Liver (tissue), 9 donors: ENCODE measurements around the gene ROBO4. TPM values are rescaled to one million over a fixed set of nuclear protein-coding genes. Genes with fewer than 3 reads are reported as not detected.

ENCODE experiments used
- DNase-seq: peaks from one replicate; pipeline ENCODE4 v3.0.0-alpha.2; 2017; ENCODE audit warnings: low spot score
- H3K27ac ChIP-seq, 2 donors: one replicate each; pipeline ENCODE4 v1.7.0; 2013; ENCODE audit warnings: inconsistent platforms in 2 of 2, low read length in 2 of 2, control low read depth in 1 of 2, low read depth in 1 of 2, mild to moderate bottlenecking in 1 of 2
- H3K27me3 ChIP-seq, 4 donors: one replicate each; pipeline versions ENCODE4 v1.6.1 to v1.7.0; 2013; ENCODE audit warnings: low read length in 3 of 4, inconsistent platforms in 1 of 4, mild to moderate bottlenecking in 1 of 4, moderate library complexity in 1 of 4; ENCODE audit not compliant: control insufficient read depth in 4 of 4, insufficient read depth in 4 of 4
- H3K36me3 ChIP-seq, 4 donors: one replicate each; pipeline versions ENCODE4 v1.6.1 to v1.7.0; 2013; ENCODE audit warnings: low read length in 3 of 4, mild to moderate bottlenecking in 3 of 4, low read depth in 1 of 4, moderate library complexity in 1 of 4; ENCODE audit not compliant: control insufficient read depth in 4 of 4, insufficient read depth in 3 of 4
- H3K4me1 ChIP-seq, 4 donors: one replicate each; pipeline versions ENCODE4 v1.6.1 to v1.7.0; 2013; ENCODE audit warnings: low read length in 3 of 4, mild to moderate bottlenecking in 3 of 4, moderate library complexity in 1 of 4; ENCODE audit not compliant: control insufficient read depth in 4 of 4, insufficient read depth in 4 of 4
- H3K4me3 ChIP-seq, 3 donors: one replicate each; pipeline versions ENCODE4 v1.6.1 to v1.7.0; 2013; ENCODE audit warnings: low read length in 3 of 3, control low read depth in 1 of 3, low read depth in 1 of 3, mild to moderate bottlenecking in 1 of 3
- H3K9ac ChIP-seq, 2 donors: one replicate each; pipeline ENCODE4 v1.7.0; 2013; ENCODE audit warnings: low read length in 2 of 2, mild to moderate bottlenecking in 2 of 2, moderate library complexity in 2 of 2, control low read depth in 1 of 2, low read depth in 1 of 2
- H3K9me3 ChIP-seq, 4 donors: one replicate each; pipeline versions ENCODE4 v1.6.1 to v1.7.0; 2013; ENCODE audit warnings: low read length in 3 of 4; ENCODE audit not compliant: control insufficient read depth in 4 of 4
- ATF3 ChIP-seq: IDR thresholded peaks from 2 replicates; pipeline ENCODE4 v1.6.1; 2016; ENCODE audit warnings: antibody characterized with exemption
- CTCF ChIP-seq: fragments of 150-350 bp; IDR thresholded peaks from 2 replicates; pipeline ENCODE4 v1.5.1; 2017; ENCODE audit warnings: improper control_type of control experiment, low read depth, low read length; ENCODE audit not compliant: missing input control
- EGR1 ChIP-seq, 2 donors: IDR thresholded peaks; 2 replicates each; pipeline ENCODE4 v1.6.1; 2016 to 2018; ENCODE audit warnings: antibody characterized with exemption in 2 of 2, low read depth in 2 of 2
- FOXA1 ChIP-seq: IDR thresholded peaks from 2 replicates; pipeline ENCODE4 v1.6.1; 2016; ENCODE audit warnings: antibody characterized with exemption
- FOXA2 ChIP-seq: IDR thresholded peaks from 2 replicates; pipeline ENCODE4 v1.6.1; 2016; ENCODE audit warnings: antibody characterized with exemption
- GABPA ChIP-seq, 2 donors: IDR thresholded peaks in 1 of 2; conservative IDR thresholded peaks in 1 of 2; 2 replicates each; pipeline ENCODE4 v1.6.1; 2016; ENCODE audit warnings: antibody characterized with exemption in 2 of 2, mild to moderate bottlenecking in 1 of 2, moderate library complexity in 1 of 2
- HNF4A ChIP-seq, 2 donors: conservative IDR thresholded peaks; 2 replicates each; pipeline ENCODE4 v1.6.1; 2016; ENCODE audit warnings: antibody characterized with exemption in 2 of 2, mild to moderate bottlenecking in 2 of 2
- HNF4G ChIP-seq: IDR thresholded peaks from 2 replicates; pipeline ENCODE4 v1.6.1; 2016; ENCODE audit warnings: antibody characterized with exemption
- JUND ChIP-seq, 2 donors: IDR thresholded peaks; 2 replicates each; pipeline ENCODE4 v1.6.1; 2016; ENCODE audit warnings: antibody characterized with exemption in 2 of 2
- MAX ChIP-seq: IDR thresholded peaks from 2 replicates; pipeline ENCODE4 v1.6.1; 2016; ENCODE audit warnings: antibody characterized with exemption
- NR2F2 ChIP-seq: IDR thresholded peaks from 2 replicates; pipeline ENCODE4 v1.6.1; 2016; ENCODE audit warnings: antibody characterized with exemption
- RAD21 ChIP-seq, 2 donors: IDR thresholded peaks; 2 replicates each; pipeline ENCODE4 v1.6.1; 2016; ENCODE audit warnings: antibody characterized with exemption in 2 of 2, mild to moderate bottlenecking in 2 of 2
- REST ChIP-seq: IDR thresholded peaks from 2 replicates; pipeline ENCODE4 v1.6.1; 2016; ENCODE audit warnings: antibody characterized with exemption, mild to moderate bottlenecking
- RXRA ChIP-seq, 2 donors: IDR thresholded peaks; 2 replicates each; pipeline ENCODE4 v1.6.1; 2017 to 2018; ENCODE audit warnings: antibody characterized with exemption in 2 of 2, mild to moderate bottlenecking in 1 of 2
- SP1 ChIP-seq: IDR thresholded peaks from 2 replicates; pipeline ENCODE4 v1.6.1; 2018; ENCODE audit warnings: antibody characterized with exemption, mild to moderate bottlenecking
- TAF1 ChIP-seq: conservative IDR thresholded peaks from 2 replicates; pipeline ENCODE4 v1.6.1; 2016; ENCODE audit warnings: antibody characterized with exemption, mild to moderate bottlenecking
- YY1 ChIP-seq: IDR thresholded peaks from 2 replicates; pipeline ENCODE4 v1.6.1; 2016; ENCODE audit warnings: antibody characterized with exemption, mild to moderate bottlenecking
- WGBS: extraction: QIAGEN DNeasy Blood & Tissue Kit; methylation state at CpG from one replicate; pipeline ENCODE4 v1.1.7; 2013; 5-methylcytosine and 5-hydroxymethylcytosine counted together
- polyA plus RNA-seq, 2 donors: library from polyadenylated mRNA; stranded (reverse) in 1 of 2; unstranded in 1 of 2; fragments of 200-250 nt in 1 of 2; fragments of >200 nt in 1 of 2; fragmentation: Nextera tagmentation in 1 of 2; extraction: Ambion mirVana in 1 of 2; gene quantifications; one replicate each; pipeline versions ENCODE4 v1.2.1 to v1.2.3, GENCODE V29; 2013 to 2015
- total RNA-seq, 2 donors: library from RNA; depleted of rRNA; stranded (reverse); fragments of >200 nt; gene quantifications; one replicate each; pipeline ENCODE4 v1.2.3, GENCODE V29; 2014
- TF ChIP-seq, protein P1 (sequence below): IDR thresholded peaks from 2 replicates; pipeline ENCODE4 v1.6.1; 2016; ENCODE audit warnings: antibody characterized with exemption
- donor health status: healthy.
- donor health status: healthy.
- donor health status: healthy.
- donor health status: healthy.
- donor health status: healthy.

Gene ROBO4
- total and polyA plus RNA-seq, 4 donors = 2.5 to 17.2 (median 7.6) TPM

- H3K4me3 ChIP-seq = no peak overlapping the region
- 6% methylated on average over 9 of the region's 9 CpGs for WGBS
- H3K9me3 ChIP-seq = no peaks in the 10 kb centered on the region
- H3K4me1 ChIP-seq = peaks cover 5 to 27% (median 23%) of the 10 kb centered on the region in 4 donors
- DNase-seq = no peak
- no peak overlapping the region for H3K27ac ChIP-seq
- TF ChIP-seq HNF4G = no peak
- TF ChIP-seq CTCF = no peak
- TF ChIP-seq HNF4A (conservative IDR thresholded peaks at IDR 0.05) = no peak
- no peak for TF ChIP-seq GABPA (IDR thresholded peaks at IDR 0.05 in 1 of 2, conservative IDR thresholded peaks at IDR 0.05 in 1 of 2)
- no peak for TF ChIP-seq FOXA1
- TF ChIP-seq ATF3 = no peak
- no peak for TF ChIP-seq YY1
- TF ChIP-seq JUND (IDR thresholded peaks at IDR 0.05) = no peak
- TF ChIP-seq, protein P1, sequence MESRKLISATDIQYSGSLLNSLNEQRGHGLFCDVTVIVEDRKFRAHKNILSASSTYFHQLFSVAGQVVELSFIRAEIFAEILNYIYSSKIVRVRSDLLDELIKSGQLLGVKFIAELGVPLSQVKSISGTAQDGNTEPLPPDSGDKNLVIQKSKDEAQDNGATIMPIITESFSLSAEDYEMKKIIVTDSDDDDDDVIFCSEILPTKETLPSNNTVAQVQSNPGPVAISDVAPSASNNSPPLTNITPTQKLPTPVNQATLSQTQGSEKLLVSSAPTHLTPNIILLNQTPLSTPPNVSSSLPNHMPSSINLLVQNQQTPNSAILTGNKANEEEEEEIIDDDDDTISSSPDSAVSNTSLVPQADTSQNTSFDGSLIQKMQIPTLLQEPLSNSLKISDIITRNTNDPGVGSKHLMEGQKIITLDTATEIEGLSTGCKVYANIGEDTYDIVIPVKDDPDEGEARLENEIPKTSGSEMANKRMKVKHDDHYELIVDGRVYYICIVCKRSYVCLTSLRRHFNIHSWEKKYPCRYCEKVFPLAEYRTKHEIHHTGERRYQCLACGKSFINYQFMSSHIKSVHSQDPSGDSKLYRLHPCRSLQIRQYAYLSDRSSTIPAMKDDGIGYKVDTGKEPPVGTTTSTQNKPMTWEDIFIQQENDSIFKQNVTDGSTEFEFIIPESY = no peak
- TF ChIP-seq SP1 = no peak
- TF ChIP-seq REST = no peak
- TF ChIP-seq RXRA (IDR thresholded peaks at IDR 0.05) = no peak
- no peak for TF ChIP-seq NR2F2
- TF ChIP-seq MAX = no peak
- TF ChIP-seq FOXA2 = no peak
- no peak for TF ChIP-seq TAF1
- TF ChIP-seq EGR1 (IDR thresholded peaks at IDR 0.05; ENCODE audit: low read depth in 2 of 2) = no peak
- TF ChIP-seq RAD21 (IDR thresholded peaks at IDR 0.05) = no peak
- no peak overlapping the region for H3K9ac ChIP-seq
- H3K27me3 ChIP-seq = peaks cover 5 to 27% (median 16%) of the 10 kb centered on the region in 4 donors
- H3K36me3 ChIP-seq = no peaks in the 10 kb centered on the region
These were observed 32.8 kb downstream of the ROBO4 start for GRCh38 chr11:124864892-124865180.
